Measurements from ENCODE around the gene DUSP28. TPM values are rescaled to one million over a fixed set of nuclear protein-coding genes. Genes with fewer than 3 reads are reported as not detected.
A peak's percentile ranks its signal among the peaks of the same experiment; 100 is the strongest.

The DUSP28 gene
- total and polyA plus RNA-seq, 2 of the 8 experiments (the other 6 are each of a cell fraction or from before 2014, with no cell fraction given) = 2.1 to 2.3 TPM

DNA sequence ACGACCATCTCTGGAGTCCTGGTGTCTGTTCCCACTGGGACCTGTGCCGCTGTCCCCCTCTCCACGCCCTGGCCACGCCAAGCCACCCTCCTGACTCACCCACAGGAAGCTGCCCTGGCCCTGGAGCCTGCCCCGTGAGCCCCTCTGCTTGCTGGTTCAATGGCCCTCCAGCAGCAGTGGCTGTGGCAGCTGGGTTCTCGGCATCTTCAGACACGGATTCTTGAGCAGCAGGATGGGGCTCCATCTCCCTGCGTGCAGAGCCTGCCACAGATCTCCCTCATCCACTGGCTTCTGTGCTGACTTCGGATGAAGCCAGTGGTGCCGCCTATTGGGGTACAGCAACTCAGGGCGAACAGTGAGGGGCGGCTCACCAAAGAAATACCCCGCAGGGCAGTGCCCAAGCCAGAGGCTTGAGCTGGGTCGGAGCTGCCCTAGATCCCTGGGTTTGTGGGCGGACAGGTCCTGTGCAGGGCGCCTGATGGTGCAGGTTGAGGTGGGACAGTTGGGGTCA is 40.3 kb downstream of the DUSP28 start:
- no peak overlapping the region for H2AFZ ChIP-seq (ENCODE audit: low read length)
- no peaks in the 10 kb centered on the region for H3K4me1 ChIP-seq (replicated peaks in 1 of 4; ENCODE audit: control insufficient read depth in 3 of 4, insufficient read depth in 4 of 4, low read length in 3 of 4)
- H4K20me1 ChIP-seq (replicated peaks in 1 of 2; ENCODE audit: control insufficient read depth in 1 of 2, insufficient read depth in 2 of 2, low read length in 2 of 2) = peaks cover 0 to 6% of the 10 kb centered on the region in 2 experiments
- no peak for DNase-seq (ENCODE audit: low read depth in 1 of 2, low spot score in 2 of 2)
- no peak overlapping the region for H4K5ac ChIP-seq (ENCODE audit: insufficient read length, low read depth, low read length)
- no peak overlapping the region for H2BK12ac ChIP-seq (ENCODE audit: low read depth, low read length)
- no peak overlapping the region for H2AK5ac ChIP-seq (ENCODE audit: low read depth, low read length)
- H3K18ac ChIP-seq (ENCODE audit: extremely low read depth, low read length) = no peak overlapping the region
- H3K27me3 ChIP-seq (replicated peaks in 1 of 4; ENCODE audit: control insufficient read depth in 3 of 4, extremely low read depth in 1 of 4, insufficient read depth in 3 of 4, low read length in 3 of 4) = no peaks in the 10 kb centered on the region
- no peak overlapping the region for H3K23ac ChIP-seq (ENCODE audit: insufficient read length)
- no peak overlapping the region for H3K27ac ChIP-seq (ENCODE audit: low read depth, low read length)
- H4K8ac ChIP-seq (ENCODE audit: extremely low read depth, insufficient read depth, low read length) = peak overlapping the region; percentile 51; the same call in 1 of the 2 replicates
- CTCF ChIA-PET (ENCODE audit: partially characterized antibody) = interaction anchor here (0.7 kb wide), 1 partner anchor 117 kb away, joined by 3 read pairs; no protein-coding TSS in a partner anchor
- peaks cover 0 to 8% (median 5%) of the 10 kb centered on the region in 4 experiments; a peak in 4 of 8 replicates for H3K36me3 ChIP-seq (ENCODE audit: control insufficient read depth in 2 of 4, insufficient read depth in 4 of 4, low read length in 3 of 4)
- H3K4me2 ChIP-seq (ENCODE audit: insufficient read depth in 1 of 2, low read depth in 2 of 2, low read length in 2 of 2) = no peak overlapping the region
- no peak overlapping the region for H3K56ac ChIP-seq (replicated peaks; ENCODE audit: insufficient read length, low read depth, low read length)
- no peak overlapping the region for H2BK15ac ChIP-seq (ENCODE audit: low read length)
- no peaks in the 10 kb centered on the region for H3K9me3 ChIP-seq (ENCODE audit: insufficient read depth in 2 of 2, low read depth in 1 of 2, low read length in 1 of 2)
- H2BK5ac ChIP-seq (ENCODE audit: low read depth, low read length) = no peak overlapping the region
- no peak overlapping the region for H2BK120ac ChIP-seq (replicated peaks; ENCODE audit: low read depth, low read length)
- H3K14ac ChIP-seq (ENCODE audit: insufficient read length) = no peak overlapping the region
- no peak overlapping the region for H2BK20ac ChIP-seq (ENCODE audit: low read length)
- H3K4ac ChIP-seq (replicated peaks; ENCODE audit: insufficient read length, low read depth, low read length) = no peak overlapping the region
- POLR2A ChIA-PET (ENCODE audit: partially characterized antibody) = interaction anchor here (0.8 kb wide), 1 partner anchor 31 kb away, joined by 3 read pairs; no protein-coding TSS in a partner anchor
- no peak overlapping the region for H3K4me3 ChIP-seq (ENCODE audit: extremely low read depth in 1 of 4, insufficient read depth in 2 of 4, low read depth in 3 of 4, low read length in 4 of 4)
- H3K9ac ChIP-seq (replicated peaks in 1 of 4; ENCODE audit: extremely low read depth in 1 of 4, low read depth in 3 of 4, low read length in 3 of 4) = no peak overlapping the region
- H3K23me2 ChIP-seq (ENCODE audit: low read depth, low read length) = no peaks in the 10 kb centered on the region
- no peaks in the 10 kb centered on the region for H3K79me2 ChIP-seq (ENCODE audit: control insufficient read depth in 1 of 2, insufficient read depth in 2 of 2, low read length in 2 of 2)
- no peaks in the 10 kb centered on the region for H3K79me1 ChIP-seq (ENCODE audit: low read depth, low read length)
- no peak for FAIRE-seq
- no peak overlapping the region for H4K91ac ChIP-seq (replicated peaks; ENCODE audit: insufficient read length, low read length)
- WGBS, 2 experiments (ENCODE audit: extremely low coverage in 1 of 2, insufficient coverage in 1 of 2, insufficient read length in 1 of 2, insufficient replicate concordance in 2 of 2, low coverage in 1 of 2, low lambda C conversion rate in 2 of 2, missing lambda C conversion rate in 1 of 2) = 85% methylated on average over 15 of the region's 16 CpGs; no CpG with 5 or more reads in 1 of the 2 experiments
- TF ChIP-seq TAF7 (optimal IDR thresholded peaks at IDR 0.05; ENCODE audit: borderline replicate concordance, low read depth, low read length) (no peak), SIRT6 (IDR thresholded peaks at IDR 0.05; ENCODE audit: low read length) (no peak), CBX5 (IDR thresholded peaks at IDR 0.05; ENCODE audit: low read depth, low read length) (no peak), CHD2 (IDR thresholded peaks at IDR 0.05; ENCODE audit: low read length) (no peak), CEBPB (IDR thresholded peaks at IDR 0.05; ENCODE audit: low read depth, low read length) (no peak), SUZ12 (IDR thresholded peaks at IDR 0.05; ENCODE audit: low read length) (no peak), SP1 (IDR thresholded peaks at IDR 0.05; ENCODE audit: low read depth, low read length) (no peak), JUN (IDR thresholded peaks at IDR 0.05; ENCODE audit: low read depth, low read length) (no peak), EZH2 (IDR thresholded peaks at IDR 0.05; ENCODE audit: low read depth, low read length, severe bottlenecking) (no peak)
- TF ChIP-seq, protein P1, sequence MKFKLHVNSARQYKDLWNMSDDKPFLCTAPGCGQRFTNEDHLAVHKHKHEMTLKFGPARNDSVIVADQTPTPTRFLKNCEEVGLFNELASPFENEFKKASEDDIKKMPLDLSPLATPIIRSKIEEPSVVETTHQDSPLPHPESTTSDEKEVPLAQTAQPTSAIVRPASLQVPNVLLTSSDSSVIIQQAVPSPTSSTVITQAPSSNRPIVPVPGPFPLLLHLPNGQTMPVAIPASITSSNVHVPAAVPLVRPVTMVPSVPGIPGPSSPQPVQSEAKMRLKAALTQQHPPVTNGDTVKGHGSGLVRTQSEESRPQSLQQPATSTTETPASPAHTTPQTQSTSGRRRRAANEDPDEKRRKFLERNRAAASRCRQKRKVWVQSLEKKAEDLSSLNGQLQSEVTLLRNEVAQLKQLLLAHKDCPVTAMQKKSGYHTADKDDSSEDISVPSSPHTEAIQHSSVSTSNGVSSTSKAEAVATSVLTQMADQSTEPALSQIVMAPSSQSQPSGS (IDR thresholded peaks at IDR 0.05; ENCODE audit: low read length) = no peak
- TF ChIP-seq, protein P2, sequence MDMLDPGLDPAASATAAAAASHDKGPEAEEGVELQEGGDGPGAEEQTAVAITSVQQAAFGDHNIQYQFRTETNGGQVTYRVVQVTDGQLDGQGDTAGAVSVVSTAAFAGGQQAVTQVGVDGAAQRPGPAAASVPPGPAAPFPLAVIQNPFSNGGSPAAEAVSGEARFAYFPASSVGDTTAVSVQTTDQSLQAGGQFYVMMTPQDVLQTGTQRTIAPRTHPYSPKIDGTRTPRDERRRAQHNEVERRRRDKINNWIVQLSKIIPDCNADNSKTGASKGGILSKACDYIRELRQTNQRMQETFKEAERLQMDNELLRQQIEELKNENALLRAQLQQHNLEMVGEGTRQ (IDR thresholded peaks at IDR 0.05; ENCODE audit: low read length) = no peak

Measured in H1 (cell line).